A673 (cell line): ENCODE measurements around the gene COPS7A.

Experiments
- CTCF ChIP-seq: fragments of 300-800, 200-600 bp; sonication (generic); conservative IDR thresholded peaks from 2 replicates; pipeline ENCODE4 v1.5.1; 2017; ENCODE audit warnings: low read depth, mild to moderate bottlenecking, antibody characterized with exemption, low read length, moderate library complexity, mixed read lengths
- EZH2 ChIP-seq: fragments of 200-600 bp; sonication (generic); IDR thresholded peaks from 2 replicates; pipeline ENCODE4 v1.6.1; 2017; ENCODE audit warnings: borderline replicate concordance, low read depth, mild to moderate bottlenecking, mixed read lengths, antibody characterized with exemption, low read length; ENCODE audit not compliant: poor library complexity, severe bottlenecking

- no peak for TF ChIP-seq EZH2
- no peak for TF ChIP-seq CTCF
Observed at GRCh38 chr12:6765048-6765633, 41.3 kb downstream of the COPS7A start.
